GM19240 (cell line): ENCODE results near the gene RNF17.

Source experiments
- DNase-seq: peaks from one replicate; pipeline ENCODE4 v3.0.0; 2011; ENCODE audit warnings: low spot score; ENCODE audit not compliant: insufficient read length

Gene RNF17

DNA sequence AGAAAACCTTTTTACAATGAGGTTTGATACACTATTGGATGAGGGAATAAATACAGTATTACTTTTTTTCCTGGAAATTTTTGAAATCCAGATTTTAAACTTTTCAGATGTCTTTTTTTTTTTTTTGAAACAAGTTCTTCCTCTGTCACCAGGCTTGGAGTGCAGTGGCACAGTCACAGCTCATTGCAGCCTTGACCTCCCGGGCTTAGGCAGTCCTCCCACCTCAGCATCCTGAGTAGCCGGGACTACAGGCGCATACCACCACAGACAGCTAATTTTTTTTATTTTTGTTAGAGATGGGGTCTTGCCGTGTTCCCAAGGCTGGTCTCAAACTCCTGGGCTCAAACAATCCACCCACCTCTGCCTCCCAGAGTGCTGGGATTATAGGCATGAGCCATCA is 96.8 kb downstream of the RNF17 start:
- no peak for DNase-seq

DNA sequence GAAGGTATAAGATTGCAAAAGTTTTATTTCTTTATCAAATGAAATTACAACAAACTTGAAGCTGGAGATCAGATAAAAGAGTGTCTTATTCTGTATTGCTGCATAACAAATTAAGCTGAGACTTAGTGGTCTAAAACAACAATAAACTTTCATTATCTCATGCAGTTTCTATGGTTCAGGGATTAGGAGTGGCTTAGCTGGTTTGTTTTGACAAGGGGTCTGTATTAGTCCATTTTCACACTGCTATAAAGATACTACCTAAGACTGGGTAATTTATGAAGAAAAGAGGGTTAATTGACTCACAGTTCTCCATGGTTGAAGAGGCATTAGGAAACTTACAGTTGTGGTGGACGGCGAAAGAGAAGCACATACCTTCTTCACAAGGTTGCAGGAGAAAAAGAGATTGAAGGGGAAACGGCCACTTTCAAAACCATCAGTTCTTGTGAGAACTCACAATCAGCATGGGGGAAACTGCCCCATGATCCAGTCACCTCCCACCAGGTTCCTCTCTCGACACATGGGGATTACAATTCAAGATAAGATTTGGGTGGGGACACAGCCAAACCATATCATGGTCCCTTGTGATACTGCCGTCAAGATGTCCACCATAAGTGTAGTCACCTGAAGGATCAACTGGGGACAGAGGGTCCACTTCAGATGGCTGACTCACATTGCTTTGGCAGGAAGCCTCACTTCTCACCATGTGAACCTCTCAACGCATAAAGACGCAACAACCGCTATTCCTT is 97.8 kb downstream of the RNF17 start:
- no peak for DNase-seq

- no peak for DNase-seq
These were observed 100.0 kb downstream of the RNF17 start for GRCh38 chr13:24863748-24864540.

DNA sequence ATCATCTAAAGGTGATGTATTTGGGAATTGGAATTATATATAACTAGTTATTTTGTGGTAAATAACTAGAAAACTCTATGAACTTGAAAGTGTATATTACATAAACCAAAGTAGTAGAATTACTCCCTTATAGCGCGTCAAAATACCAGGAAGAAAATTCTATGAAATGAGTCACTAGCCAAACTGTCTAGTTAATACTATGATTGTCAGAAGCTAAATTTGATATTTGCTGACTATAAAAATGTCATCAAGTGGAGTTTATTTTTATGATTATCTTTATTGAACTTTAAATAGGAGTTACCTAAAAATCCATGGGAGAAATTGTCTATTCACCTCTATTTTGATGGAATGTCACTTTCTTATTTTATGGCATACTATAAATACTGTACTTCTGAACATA is 100.6 kb downstream of the RNF17 start:
- DNase-seq = no peak

- DNase-seq = no peak
These were observed 101.4 kb downstream of the RNF17 start for GRCh38 chr13:24865163-24865953.

- no peak for DNase-seq
These were observed 102.5 kb downstream of the RNF17 start for GRCh38 chr13:24866488-24866887.

DNA sequence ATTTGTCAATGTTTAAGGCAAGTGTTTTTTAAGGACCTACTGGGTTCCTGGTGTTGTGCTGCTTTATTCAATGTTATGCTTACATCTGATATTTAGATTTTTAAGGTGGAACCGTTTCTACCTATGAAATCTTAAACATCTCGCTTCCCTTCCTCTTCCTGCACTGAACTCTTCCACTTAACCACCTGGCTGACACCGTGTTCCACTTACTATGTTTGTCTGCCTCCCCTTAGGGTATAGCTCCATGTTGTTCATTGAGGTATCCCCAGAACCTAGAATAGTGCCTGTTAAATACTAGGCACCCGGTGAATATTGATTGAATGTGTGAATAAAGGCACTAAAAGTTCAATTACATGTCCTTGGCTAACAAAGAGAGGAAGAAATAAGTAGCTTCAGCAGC is 104.9 kb downstream of the RNF17 start:
- no peak for DNase-seq

- DNase-seq = no peak
These were observed 106.4 kb downstream of the RNF17 start for GRCh38 chr13:24870380-24870760.

DNA sequence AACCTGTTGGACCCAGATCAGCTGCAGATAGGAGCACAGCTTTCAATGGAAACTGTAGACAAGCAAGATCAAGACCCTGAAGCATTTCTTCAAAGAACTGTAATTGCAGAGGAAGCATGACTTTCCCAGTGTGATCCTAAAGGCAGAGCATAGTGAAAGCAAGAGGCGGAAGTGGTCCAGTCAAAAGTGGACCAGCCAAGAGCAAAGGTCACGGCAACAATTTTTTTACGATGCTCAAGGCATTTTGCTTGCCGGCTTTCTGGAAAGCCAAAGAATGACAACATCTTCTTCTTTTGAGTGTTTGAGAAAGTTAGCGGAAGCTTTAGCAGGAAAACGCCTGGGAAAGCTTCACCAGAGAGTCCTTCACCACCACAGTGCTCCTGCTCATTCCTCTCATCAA is 111.6 kb downstream of the RNF17 start:
- DNase-seq = no peak

DNA sequence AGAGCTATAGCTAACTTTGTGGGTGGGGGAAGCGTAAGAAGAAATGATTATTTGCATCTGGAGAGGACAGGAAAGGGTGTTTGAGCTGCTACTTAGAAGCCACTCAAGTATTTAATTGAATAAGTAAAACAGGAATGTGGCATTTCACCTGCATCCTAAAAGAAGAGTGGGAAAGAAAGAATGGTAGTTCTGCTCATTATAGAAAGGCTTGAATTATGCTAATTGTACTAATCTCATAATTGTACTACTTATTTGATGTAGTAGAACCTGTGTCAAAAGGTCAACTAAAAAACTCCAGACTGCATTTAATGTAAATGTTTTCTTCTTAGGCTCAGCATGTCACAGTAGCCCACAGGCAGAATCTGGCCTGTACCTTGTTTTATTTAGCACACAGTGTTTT is 113.6 kb downstream of the RNF17 start:
- no peak for DNase-seq

DNA sequence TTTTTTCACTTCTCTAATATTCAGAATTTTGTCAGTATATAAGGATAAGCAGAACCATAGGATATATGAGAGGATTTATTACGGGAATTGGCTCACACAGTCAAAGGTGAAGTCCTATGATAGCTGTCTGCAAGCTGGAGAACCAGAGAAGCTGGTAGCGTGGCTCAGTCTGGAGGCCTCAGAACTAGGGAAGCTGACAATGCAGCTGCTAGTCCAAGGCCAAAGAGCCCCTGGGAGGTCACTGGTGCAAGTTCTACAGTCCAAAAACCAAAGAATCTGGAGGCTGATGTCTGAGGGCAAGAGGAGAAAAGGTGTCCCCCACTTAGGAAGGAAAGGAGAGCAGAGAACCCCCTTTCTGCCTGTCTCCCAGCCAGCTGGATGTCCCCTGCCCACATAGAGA is 114.4 kb downstream of the RNF17 start:
- no peak for DNase-seq

DNA sequence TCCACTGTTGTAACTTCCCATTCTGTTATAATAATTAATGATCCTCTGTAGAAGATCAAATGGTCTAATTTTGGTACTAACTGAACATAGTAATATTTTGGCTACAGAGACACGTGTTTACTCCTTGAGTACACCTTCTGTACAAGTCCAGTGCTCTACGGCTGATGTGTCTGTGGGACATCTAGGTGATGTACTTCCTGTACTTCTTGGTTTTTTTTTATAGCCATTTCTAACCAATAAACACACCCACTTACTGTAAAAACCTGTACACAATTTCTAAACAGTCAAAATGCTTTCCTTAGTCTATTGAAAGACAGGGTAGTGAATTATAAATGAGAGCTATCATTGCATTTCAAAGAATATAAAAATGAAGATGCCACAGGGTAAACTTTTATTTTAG is 118.7 kb downstream of the RNF17 start:
- no peak for DNase-seq

DNA sequence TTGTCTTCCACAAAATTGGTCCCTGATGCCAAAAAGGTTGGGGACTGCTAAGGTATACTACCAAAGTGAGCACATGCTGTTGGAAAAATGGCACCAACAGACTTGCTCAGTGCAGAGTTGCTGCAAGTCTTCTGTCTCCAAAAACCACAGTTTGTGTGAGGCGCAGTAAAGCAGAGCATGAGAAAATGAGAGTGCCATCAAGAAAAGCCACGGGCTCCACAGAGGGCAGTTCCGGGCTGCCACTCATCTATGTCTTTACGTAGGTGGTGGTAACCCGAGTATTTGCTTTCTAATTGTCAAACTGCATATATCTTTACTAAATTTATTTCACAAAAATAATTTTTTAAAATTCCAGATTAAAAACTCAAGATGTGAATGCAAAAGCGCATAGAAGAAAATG is 123.8 kb downstream of the RNF17 start:
- no peak for DNase-seq

DNA sequence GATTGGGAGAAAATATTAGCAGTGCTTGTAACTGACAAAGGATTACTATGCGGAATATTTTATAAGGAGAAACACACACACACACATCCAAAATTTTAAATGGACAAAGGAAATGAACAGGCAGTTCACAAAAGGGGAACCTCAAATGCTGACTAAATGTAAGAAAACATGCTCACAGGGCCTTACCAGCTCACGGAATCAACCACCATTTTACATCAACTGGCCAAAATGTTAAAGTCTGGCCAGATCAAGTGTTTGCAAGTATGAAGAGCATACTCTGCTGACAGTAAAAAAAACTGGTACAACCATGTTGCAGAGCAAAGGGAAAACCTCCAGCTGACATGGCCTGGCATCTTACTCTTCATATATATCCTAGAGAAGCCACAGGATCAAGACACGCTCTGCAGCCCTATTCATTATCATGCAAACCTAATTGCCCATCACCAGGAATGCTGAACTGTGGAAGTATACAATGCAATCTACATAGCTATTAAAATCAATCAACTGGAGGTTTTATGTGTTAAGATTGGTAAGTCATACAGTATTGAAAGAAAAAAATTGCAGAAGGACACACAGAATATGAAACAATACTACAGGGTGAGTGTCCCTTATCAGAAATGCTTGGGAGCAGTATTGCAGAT is 124.4 kb downstream of the RNF17 start:
- no peak for DNase-seq

GRCh38 chr13:24890256-24890655 is 126.3 kb downstream of the RNF17 start:
- no peak for DNase-seq

- no peak for DNase-seq
These were observed 127.6 kb downstream of the RNF17 start for GRCh38 chr13:24891476-24892108.

DNA sequence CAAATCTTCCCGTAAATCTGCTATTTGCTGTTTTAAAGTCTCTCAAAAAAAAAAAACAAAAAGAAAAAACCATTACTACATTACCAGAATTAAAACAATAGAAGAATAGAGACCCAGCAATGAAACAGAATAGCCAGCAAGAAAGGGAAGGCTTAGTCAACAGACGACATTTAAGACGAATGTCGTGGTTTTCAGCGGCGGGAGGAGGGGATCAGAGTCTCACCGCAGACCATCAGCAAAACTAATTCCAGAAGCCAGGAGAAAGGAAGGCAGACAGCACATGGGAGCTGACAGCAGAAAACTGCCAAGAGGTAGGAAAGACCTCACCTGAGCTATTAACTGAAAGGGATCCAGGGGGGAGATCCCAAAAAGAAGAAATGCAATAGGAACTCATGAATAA is 128.9 kb downstream of the RNF17 start:
- DNase-seq = no peak

GRCh38 chr13:24893863-24894262 is 129.9 kb downstream of the RNF17 start:
- no peak for DNase-seq

DNA sequence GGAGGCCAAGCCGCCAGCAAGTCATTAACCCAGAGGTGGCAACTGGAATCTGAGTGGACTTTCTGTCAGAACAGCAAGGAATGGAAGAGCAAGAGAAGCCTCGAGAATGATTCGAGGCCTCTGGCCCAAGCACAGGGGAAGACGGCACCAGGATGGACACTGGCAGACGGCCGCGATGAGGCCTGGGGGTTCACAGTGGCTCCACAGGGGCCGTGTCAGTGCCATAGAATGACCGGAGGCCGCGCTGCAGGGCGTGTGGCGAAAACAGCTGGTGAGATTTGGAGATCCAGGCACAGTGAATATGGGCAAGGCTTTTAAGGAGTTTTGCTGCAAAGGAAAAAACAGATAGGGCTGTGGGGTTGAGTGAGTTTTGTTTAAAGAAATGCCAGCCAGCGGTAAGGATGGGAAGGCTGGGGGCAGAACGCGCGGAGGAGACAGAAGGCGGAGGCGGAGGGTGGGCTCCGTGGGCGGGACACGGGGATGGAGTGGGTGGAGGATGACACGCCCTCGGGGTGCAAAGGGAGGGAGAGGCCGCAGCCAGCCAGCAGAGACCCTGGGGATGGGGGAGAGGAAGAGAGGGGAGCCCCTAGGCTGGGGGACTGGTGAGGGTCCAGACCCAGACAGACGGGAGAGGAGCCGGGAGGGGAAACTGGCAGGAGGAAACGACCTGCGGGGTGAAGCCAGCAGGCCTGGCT is 130.5 kb downstream of the RNF17 start:
- no peak for DNase-seq

DNA sequence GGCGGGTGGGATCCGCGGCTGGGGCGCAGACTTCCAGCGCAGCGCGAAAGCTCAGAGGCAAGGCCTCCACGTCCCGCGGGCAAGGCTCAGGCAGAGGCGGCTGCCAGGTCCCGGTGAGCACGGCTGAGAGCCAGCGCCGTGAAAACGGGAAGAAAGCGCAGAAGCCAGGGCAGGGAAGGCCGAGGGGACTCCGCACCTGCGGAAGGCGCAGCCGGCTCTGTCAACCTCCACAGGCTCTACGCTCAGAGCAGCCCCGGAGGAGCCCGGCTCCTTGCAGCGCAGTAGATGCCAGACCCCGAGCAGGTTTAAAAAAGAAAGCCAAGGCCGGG is 131.0 kb downstream of the RNF17 start:
- DNase-seq = no peak

DNA sequence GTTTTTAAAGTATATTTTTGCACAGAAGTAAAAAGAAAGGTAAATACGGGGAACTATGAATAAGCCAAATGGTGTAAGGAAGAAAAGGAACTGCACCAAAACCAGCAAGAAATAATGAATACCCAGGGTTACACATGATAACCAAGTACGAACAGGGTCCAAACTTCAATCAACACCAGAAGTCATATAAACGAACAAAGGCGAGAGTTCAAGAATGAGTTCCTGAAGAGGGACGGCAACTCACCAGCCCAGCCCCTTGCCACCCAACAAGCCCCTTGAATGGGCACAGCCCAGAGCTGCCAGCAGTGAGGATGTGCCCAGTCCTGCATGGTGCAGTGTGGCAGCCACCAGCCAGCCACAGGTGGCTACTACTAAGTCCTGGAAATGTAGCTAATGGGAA is 132.1 kb downstream of the RNF17 start:
- no peak for DNase-seq
